RPMI7951 (cell line): ENCODE measurements around the gene ARMH2. TPM values are rescaled to one million over a fixed set of nuclear protein-coding genes. Genes with fewer than 3 reads are reported as not detected.

Experiments used
- DNase-seq: peaks from one replicate; pipeline ENCODE4 v3.0.0-alpha.2; 2012; ENCODE audit warnings: low read depth
- total RNA-seq: library from RNA; depleted of rRNA; stranded (reverse); fragments of >200 nt; shearing (Covaris generic); gene quantifications from 2 replicates; pipeline ENCODE4 v1.2.3, GENCODE V29; 2014; rRNA removed

Gene ARMH2
- not detected in 2 replicates for total RNA-seq

DNA sequence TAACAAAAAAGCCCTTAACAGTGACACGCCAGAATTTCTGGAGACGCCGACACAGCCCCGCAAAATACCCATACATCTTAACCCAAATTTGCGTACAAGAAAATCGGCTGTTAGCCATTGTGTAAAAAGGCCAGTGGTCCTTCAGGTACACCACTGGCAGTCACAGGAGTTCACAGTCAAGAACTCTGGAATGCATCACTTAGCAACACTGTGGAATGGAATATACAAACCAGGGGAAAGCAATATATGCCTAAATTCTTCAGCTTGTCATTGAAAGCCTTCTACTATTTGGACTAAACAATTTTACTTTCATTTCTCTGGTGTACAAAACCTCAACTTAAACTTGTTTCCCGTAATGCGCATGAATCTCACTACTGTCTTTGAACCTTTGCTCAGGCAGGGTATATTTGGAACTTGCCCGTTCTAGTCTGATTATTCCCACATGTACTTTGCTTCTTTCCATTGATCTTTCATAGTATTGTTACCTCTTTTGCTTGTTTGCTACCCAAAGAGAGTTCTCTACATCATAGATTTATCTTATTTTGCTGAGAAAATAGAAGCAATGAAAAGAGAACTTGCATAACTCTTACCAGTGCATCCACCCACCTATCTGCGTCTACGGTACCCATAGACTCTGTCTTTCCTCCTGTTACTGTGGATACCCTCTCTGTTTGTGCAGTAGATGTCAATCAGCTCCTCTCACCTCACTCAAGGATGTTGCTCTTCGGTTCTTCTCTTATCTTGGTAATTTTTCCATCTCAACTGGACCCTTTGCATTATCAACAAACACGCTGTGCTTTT is at the start of gene ARMH2:
TSS of gene ARMH2 (minus strand) at position 178 of the 801 bp plus-strand sequence. CDS start at position 118, 60 bp downstream.
- no peak for DNase-seq

DNA sequence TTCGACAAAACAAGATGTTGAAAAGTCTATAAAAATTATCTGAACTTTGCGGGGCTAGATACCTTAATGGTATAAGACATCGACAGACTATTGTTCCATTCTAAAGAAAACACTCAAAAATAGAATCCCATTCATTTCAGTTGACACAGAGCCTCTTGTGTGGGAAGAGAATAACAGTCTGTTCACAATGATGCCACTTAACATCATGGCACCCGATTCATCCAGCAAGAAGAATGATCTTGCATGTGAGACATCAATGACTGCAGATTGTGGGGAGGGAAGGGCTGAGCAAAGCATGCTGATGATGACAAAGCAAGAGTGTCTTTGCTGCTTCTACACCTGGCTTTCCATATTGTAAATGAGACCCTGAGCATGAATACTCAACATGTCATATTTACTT is 49.7 kb upstream of the ARMH2 start:
- DNase-seq = peak; percentile 5

DNA sequence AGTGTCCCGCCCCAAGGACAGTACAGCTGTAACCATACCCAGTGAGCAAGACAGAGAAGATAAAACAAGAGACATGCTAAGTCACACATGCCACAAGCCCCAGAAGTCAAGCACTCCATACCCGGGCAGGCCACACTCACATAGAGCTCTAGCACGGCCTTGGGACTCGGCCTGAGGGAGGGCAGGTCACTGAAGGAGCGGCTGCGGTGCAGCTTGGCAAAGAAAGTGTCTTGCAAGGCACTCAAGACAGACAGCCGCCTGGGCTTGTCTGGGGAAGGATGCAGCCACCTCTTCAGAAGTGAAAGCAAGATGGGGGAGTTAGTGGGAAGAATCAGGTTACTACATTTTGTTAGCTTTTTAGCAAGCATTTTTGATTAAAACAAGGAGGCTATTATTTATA is 48.7 kb upstream of the ARMH2 start:
- DNase-seq = no peak

DNA sequence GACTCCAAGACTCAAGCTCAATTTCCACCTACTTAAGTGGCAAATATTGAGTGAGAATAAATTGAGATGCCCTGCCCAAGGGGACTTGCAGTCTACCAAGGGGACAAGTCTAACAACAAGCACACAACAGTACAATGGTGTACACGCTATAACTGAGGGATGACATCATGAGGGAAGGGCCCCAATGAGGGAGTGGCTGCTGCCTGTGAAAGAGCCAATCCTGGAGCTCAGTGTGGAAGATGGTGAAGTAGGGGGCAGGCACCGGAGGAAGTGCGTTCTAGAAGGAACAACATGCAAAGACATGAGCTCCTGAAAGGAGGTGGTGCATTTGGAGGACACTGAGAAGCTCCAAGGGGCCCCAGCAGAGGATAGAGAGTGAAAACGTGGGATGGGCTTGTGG is 46.9 kb upstream of the ARMH2 start:
- no peak for DNase-seq

DNA sequence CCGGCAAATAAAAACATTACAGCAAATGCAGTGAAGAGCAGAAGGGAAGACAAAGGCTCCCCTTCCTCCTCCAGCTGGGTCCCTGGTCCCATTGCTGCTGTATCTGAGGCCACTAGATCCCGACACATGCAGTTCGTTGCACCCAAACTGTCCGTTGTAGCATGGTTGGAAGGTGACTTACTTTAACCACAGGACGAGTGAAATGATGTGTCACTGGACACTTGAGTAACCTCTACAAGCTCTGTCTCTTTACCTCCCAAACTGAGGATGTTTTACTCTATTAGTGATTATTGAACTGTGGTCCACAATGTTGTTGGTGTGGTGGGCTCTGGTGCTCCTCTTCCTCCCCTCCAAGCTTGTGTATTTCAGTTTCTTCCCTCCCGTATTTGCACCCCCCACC is 46.2 kb upstream of the ARMH2 start:
- DNase-seq = no peak

DNA sequence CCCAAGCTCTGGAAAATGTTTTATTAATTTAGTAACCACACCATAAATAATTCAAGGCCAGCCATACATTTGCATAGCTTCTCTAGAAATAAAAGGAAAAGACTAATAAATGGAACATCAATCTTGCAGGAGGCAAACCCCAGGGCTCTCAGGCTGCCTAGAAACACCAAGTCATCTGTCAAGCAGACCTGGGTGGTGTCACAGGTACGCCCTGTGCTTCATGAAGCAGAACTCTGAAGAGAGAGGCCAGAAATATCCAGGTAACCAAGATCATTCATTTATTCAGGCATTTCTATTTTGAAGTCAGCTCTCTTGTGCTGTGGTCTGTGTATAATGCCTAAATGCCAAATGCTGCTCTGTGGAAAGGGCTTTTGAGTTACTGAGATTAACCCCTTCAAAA is 45.3 kb upstream of the ARMH2 start:
- no peak for DNase-seq

DNA sequence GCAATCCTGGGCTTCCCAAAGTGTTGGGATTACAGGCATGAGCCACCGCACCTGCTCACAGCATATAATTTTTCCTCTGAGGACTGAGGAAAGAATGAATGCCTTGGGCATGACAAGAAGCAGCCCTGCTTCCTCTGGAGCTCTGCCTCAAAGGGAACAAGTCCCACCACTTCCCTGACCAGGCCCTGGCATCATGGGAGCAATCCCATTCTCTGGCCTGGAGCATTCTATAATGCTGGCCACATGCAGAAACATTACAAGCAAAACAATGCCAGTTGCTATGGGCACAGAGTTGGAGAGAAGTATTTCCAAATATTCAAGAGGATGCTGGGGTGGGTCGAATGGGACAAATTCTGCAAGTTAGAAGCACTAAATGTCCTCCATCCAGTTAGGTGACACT is 41.5 kb upstream of the ARMH2 start:
- DNase-seq = no peak

DNA sequence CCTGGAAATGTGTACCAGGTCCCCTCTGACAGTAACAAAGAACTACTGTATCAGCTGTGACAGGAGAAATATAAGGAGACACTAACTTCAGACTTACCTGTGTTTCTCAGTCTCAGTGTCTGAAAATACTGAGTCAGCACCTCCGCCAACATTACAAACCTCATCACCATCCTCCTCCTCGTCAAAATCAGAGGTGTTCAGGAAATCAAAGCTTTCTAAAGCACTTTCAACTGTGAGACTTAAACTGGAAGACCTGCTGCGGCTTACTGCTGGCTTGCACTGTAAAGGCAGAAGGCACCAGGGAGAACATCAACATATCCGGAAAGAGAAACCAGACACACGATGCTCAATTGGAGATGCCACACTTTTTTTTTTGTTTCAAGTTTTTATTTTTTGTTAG is 40.3 kb upstream of the ARMH2 start:
- DNase-seq = no peak

DNA sequence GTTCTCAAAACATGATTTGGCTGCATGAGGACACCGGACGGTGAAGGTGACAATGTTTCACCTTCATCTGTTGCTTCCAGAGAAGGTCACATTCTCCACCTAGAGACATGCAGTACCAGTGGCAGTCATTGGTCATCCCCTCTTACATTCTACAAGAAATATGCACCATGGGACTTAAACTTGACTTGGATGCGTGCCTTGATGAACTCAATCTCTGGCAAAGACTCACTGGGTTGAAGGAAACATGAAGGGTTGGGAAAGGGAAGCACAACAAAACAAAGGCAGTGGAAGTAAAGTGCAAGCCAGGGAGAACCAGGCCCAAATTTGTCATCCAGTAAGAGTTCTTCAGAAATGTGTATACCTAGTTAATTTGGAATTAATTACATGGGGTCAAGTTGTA is 39.4 kb upstream of the ARMH2 start:
- no peak for DNase-seq

DNA sequence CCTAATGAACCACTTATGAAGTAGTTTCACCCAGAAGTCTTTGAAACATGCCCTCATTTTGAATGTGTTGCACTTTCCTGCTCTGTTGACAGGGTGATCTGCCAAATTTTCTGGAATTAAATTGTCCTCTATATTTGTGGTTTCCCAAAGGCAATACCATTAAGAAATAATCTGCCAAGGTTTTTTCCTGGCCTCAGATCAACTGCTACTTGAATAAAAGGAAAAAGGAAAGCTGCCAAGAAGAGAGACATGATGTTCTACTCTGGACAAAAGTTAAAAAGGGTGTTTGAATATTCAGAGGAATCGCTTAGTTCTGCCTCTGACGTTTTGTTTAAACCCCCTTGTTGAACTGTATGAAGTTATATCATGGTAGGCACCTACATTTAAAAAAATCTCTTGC is 37.4 kb upstream of the ARMH2 start:
- no peak for DNase-seq

DNA sequence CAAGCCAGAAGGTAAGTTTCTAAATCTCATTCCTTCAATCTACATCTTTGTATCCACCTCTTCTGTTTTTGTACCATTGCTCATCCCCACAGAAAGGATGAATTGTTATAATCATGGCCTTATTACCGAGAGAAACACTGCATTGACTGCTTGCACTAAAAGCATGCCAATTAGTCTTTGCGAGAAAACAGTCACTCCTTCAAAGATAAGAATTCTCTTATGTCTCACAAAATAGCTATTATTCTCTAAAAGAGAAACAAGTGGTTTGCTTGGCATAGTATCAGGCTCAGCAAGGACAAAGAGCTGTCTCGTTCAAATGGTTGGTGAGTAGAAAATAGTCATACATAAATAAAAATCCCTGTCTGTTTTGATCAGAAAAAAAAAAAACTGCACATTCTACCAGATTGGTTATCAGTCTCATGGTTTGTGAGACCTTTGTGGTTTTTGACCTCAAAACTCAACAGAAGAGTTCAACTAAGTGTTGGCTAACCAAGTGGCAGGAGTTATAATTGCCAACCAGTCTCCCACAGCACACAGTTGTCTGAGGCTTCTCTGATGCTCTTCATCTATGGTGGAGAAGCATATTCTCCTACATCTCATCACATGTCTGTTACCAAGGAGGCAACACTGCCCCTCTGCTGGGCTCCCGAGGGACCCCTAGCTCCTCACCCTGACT is 35.1 kb upstream of the ARMH2 start:
- no peak for DNase-seq

DNA sequence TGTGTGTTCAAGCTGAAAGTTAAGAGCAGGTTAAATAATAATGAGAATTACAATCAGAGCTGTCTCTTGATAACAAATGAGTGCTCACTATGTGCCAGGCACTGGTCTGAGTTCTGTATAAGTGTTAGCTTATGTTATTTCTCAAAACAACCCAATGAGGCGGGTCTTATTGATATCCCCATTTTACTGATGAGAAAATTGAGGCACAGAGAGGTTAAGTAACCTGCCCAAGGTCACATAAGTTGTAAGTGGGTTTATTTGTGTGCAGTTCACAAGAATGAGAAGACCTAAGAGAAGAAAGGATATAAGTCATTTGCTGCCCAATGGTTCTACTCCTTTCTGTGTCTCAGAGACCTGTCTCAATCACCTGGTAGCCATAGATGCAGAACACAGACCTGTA is 34.1 kb upstream of the ARMH2 start:
- no peak for DNase-seq

DNA sequence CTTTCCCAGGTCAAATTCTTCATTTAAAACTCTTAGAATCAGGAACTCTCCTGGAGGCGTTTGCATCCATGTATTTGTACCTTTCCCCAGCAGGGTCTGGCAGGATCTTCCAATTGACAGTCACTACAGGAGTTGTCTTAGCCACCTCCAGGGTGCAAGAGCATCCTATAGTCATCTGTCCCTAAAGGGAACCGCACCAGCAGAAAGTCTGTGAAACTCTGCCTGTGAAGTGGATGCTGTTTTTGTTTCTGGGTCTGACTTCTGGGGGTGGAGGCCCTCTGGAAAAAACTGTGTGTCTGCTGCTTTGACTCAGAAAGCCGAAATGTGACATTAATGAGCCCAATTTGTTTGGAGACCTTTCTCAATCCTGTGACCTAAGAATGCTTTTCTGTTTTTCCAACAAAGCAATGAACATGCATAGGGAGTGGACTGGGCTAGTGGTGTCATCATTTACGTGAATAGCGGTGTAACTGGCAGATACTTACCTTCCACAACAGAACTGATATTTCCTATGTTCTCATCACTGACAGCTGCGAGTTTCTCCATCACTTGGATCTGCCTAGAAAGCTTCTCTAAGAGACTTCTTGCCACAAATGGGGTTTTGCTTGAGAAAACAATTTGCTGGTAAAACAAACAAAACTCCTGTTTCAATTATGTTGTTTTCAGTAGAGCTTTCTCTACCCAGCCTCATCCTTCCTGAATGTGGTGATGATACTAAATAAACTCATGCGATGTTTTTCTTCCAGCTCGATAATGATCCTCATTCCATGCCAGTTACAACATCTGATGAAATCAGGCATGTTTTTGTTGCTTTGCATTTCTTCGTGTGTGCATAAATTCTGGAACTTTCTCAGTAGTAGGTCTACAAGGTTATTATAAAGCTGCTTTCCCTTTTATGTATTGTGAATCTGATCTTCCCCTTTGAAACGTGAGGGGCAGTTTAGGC is 33.3 kb upstream of the ARMH2 start:
- DNase-seq = no peak

DNA sequence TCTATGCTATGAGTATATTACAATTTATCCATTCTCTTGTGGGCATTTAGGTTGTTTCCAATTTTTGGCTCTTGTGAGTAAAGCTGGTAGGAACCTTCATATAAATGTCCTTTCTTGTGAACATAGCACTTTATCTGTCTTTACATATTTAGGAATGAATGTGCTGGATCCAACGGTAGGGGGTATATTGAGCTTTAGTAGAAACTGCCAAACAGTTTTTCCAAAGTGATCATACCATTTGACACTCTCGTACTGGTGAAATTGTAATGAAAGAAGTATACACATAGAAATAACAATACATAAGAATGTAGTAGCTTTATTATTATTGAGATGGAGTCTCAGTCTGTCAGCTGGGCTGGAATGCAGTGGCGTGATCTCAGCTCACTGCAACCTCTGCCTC is 30.9 kb upstream of the ARMH2 start:
- DNase-seq = no peak

DNA sequence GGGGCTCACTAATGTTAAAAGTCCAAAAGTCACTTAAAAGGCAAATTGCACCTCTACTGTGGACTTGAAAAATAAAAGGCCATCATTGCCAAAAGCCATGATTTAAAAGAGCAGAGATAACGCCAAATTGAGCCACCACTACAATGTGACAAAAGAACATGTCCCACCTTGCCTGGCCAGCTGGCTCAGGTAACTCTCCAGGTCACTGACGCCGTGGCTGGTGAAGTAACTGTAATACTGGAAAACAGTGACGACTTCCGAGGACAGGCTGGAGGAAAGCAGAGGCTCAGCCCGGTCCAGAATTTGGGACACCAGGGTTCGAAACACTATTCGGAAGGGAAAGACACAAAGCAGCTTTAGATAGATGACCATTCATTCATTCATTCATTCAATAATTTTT is 29.3 kb upstream of the ARMH2 start:
- DNase-seq = no peak

DNA sequence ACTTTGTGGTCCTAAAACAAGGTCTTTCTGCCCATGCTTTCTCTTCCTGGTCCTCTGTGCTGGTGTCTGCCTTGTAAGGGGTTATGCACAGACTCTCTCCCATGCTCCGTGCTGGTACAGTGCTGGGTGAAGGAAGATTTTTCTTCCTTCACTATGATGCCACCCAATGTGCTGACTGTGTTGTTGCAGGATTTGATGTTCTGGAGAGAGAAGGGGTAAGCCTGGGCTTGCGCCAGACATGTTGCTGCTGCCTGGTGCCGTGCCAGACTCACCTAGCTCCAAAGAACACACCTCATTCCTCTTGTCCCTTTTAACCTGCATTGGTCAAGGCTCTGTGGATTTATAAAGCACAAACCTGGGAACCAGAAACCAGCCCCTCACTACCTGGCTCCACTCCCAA is 28.4 kb upstream of the ARMH2 start:
- no peak for DNase-seq

DNA sequence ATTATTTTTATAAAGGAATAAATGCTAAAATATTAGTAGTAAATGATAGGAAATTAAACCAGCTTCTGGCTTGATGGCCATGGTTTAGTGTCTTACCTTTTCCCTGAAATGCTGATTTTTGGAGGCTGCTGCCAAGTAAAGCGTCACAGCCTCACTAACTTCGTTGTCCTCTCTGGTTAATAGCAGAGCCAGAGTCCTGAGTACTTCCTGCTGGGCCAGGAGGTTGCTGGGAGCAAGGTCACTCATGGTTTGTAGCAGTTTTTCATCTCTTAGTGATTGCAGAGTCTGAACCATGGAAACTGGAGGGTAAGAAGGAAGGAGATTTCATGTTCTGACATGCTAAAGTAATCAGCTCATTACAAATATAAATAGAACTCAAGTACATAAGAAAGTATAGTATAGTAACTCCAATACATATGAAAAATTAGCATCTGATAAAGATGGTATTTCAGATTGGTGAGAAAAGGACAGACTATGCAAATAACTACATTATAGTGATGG is 26.5 kb upstream of the ARMH2 start:
- DNase-seq = no peak

DNA sequence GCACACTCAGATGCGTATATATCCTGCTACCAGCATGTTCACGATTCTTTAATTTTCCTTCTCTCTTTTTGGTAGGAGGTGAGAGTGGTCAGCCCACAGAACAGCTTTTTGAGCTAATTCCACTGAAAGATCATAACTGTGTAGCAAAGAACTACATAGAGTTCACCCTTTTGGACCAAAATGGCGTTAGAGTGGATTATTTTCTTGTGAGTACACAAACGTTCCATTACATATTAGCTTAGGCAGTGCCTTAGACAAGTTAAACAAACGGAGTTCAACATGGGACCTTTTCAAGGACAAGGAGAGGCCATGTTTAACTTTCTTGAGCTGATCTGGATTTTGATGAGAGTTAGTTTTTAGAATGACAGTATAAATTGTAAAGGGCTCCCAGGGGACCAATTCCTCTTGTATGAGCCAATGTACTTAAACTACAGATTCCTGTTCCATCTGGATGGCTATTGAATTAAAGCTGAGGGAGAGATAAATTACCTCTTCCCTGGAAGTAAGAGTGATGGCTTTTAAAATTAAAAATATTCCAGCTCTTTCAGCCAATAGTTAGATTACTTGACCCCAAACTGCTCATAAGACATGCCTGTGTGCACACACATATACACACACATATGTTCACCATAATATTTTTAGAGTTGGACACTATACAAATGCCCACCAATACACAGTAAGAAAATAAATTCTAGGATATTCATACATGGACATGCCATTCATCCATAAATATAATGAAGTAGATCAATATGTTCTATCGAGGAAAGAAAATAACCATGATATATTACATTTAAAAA is 25.6 kb upstream of the ARMH2 start:
- no peak for DNase-seq

DNA sequence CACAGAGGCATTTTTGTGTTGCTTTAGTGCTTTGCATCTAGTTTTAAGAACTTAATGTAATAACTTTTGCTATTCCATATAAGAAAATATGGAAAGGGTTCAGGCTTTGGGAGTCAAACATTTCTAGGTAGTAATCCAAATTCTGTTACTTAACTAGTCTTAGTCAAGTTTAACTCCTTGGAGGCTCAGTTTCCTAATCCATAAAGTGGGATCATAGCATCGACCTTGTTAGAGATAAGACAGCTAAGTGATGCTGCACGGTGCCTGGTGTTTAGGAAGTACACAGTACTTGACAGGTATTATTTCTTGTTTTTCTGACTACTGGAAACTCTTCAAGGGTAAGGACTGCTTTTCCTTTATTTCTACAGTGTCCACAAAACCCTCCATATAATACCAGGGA is 24.5 kb upstream of the ARMH2 start:
- no peak for DNase-seq

DNA sequence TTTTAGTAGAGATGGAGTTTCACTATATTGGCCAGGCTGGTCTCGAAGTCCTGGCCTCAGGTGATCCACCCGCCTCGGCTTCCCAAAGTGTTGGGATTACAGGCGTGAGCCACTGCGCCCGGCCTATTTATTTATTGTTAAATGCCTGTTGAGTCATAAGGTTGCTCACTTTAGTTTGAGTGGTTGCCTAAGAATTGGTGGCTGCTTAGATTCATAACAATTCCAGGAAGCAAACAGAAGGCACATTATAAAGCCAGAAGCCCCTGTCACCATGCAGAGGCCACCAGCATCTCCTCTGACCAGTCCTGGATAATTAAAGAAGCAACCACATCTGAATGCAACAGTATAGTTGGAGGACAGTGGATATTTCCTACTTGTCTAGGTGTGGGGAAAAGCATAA is 24.0 kb upstream of the ARMH2 start:
- no peak for DNase-seq

DNA sequence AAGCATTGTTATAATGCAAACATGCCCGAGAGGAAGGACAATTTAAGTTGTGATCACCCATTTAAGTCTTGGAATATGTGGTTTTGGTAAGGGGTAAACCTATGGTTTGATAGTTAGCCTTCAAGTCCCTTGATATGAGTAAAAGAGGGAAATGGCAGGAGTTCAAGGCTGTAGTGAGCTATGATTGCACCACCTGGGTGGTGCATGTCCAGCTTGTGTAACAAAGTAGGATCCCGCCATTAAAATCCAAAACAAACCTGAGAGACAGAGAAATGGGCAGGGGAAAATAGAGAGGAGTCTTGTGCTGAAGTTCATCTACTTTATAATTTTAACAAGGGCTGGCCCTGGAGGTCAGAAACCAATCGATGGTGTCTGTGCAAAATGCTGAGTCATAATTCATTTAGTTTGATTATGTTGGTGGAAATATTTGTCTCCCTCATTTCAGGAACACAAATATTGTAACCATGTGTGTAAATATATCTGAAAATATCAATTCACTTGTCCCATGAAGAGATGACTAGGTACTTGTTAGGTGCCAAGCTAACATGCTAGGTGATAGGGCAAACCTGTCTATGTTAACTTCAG is 23.2 kb upstream of the ARMH2 start:
- no peak for DNase-seq
